ENCODE results near the gene RBM20. TPM values are rescaled to one million over a fixed set of nuclear protein-coding genes. Genes with fewer than 3 reads are reported as not detected.

The RBM20 gene
- polyA plus RNA-seq, 2 of the 4 experiments (the other 2 are of a cell fraction) = 1.5 to 1.8 TPM

GRCh38 chr10:110747609-110748464 is 103.7 kb downstream of the RBM20 start:
- CTCF ChIA-PET = interaction anchor here (1.5 to 1.6 kb wide), 2 partner anchors 137 to 146 kb away, joined by 4 to 5 read pairs; no protein-coding TSS in a partner anchor
- H3K4me3 ChIP-seq = no peak overlapping the region
- H3K4me2 ChIP-seq = no peak overlapping the region
- H3K9me3 ChIP-seq = peaks cover 6% of the 10 kb centered on the region; the same call in 1 of the 3 replicates
- H3K27ac ChIP-seq = no peak overlapping the region
- FAIRE-seq (no peak), ATAC-seq (no peak), DNase-seq (ENCODE audit: low read depth in 1 of 2, low spot score in 1 of 2) (no peak)
- POLR2A ChIA-PET = no interaction called here
- no peak for TF ChIP-seq ESRRA (IDR thresholded peaks at IDR 0.05; ENCODE audit: borderline replicate concordance, low read length)
- TF ChIP-seq CTCF (IDR thresholded peaks at IDR 0.05) = no peak
- TF ChIP-seq, protein P1, sequence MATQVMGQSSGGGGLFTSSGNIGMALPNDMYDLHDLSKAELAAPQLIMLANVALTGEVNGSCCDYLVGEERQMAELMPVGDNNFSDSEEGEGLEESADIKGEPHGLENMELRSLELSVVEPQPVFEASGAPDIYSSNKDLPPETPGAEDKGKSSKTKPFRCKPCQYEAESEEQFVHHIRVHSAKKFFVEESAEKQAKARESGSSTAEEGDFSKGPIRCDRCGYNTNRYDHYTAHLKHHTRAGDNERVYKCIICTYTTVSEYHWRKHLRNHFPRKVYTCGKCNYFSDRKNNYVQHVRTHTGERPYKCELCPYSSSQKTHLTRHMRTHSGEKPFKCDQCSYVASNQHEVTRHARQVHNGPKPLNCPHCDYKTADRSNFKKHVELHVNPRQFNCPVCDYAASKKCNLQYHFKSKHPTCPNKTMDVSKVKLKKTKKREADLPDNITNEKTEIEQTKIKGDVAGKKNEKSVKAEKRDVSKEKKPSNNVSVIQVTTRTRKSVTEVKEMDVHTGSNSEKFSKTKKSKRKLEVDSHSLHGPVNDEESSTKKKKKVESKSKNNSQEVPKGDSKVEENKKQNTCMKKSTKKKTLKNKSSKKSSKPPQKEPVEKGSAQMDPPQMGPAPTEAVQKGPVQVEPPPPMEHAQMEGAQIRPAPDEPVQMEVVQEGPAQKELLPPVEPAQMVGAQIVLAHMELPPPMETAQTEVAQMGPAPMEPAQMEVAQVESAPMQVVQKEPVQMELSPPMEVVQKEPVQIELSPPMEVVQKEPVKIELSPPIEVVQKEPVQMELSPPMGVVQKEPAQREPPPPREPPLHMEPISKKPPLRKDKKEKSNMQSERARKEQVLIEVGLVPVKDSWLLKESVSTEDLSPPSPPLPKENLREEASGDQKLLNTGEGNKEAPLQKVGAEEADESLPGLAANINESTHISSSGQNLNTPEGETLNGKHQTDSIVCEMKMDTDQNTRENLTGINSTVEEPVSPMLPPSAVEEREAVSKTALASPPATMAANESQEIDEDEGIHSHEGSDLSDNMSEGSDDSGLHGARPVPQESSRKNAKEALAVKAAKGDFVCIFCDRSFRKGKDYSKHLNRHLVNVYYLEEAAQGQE (IDR thresholded peaks at IDR 0.05) = no peak
- TF ChIP-seq, protein P2, sequence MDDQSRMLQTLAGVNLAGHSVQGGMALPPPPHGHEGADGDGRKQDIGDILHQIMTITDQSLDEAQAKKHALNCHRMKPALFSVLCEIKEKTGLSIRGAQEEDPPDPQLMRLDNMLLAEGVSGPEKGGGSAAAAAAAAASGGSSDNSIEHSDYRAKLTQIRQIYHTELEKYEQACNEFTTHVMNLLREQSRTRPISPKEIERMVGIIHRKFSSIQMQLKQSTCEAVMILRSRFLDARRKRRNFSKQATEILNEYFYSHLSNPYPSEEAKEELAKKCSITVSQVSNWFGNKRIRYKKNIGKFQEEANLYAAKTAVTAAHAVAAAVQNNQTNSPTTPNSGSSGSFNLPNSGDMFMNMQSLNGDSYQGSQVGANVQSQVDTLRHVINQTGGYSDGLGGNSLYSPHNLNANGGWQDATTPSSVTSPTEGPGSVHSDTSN (IDR thresholded peaks at IDR 0.05) = no peak
- TF ChIP-seq ZFP36 (IDR thresholded peaks at IDR 0.05; ENCODE audit: borderline replicate concordance, partially characterized antibody) = no peak
- no peak for TF ChIP-seq SREBF2 (IDR thresholded peaks at IDR 0.05)
- TF ChIP-seq EHF (CRISPR knock-in tag; IDR thresholded peaks at IDR 0.05) = no peak
- no peak for TF ChIP-seq HDAC2 (IDR thresholded peaks at IDR 0.05)
- WGBS (ENCODE audit: missing lambda C conversion rate) = 65% methylated on average over 2 of the region's 2 CpGs
- H3K4me1 ChIP-seq = no peaks in the 10 kb centered on the region

DNA sequence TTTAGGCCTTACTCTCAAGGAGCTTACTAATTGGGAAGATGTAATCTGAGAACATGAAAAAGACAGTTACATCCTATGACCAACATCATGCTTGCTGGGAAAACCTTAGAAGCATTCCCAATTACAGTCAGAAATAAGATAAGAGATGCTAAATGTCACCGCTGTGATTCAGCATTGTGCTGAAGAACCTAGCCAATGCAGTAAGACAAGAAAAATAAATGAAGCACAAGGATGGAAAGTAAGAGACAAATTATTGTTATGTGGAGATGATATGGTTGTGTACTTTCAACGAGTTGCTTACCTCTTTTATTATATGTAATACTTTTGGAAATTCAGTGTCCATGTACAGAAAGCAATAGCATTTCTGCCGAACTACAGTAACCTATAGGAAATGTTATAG is 104.8 kb downstream of the RBM20 start:
- no peak for TF ChIP-seq EP300 (IDR thresholded peaks at IDR 0.05)
- TF ChIP-seq ESRRA (IDR thresholded peaks at IDR 0.05; ENCODE audit: borderline replicate concordance, low read length) = no peak
- TF ChIP-seq NFE2L2 (conservative IDR thresholded peaks at IDR 0.05; ENCODE audit: low read length) = no peak
- TF ChIP-seq HDAC2 (IDR thresholded peaks at IDR 0.05) = no peak
- no peak for TF ChIP-seq POLR2AphosphoS2 (conservative IDR thresholded peaks at IDR 0.05; ENCODE audit: low read length)
- no peak for TF ChIP-seq CHD2 (IDR thresholded peaks at IDR 0.05; ENCODE audit: low read length, partially characterized antibody)
- TF ChIP-seq KDM1A (IDR thresholded peaks at IDR 0.05; ENCODE audit: low read depth) = no peak
- no peak for TF ChIP-seq SMC3 (IDR thresholded peaks at IDR 0.05)
- no peak for TF ChIP-seq NPAS2 (CRISPR knock-in tag; IDR thresholded peaks at IDR 0.05; ENCODE audit: borderline replicate concordance)
- no peak for TF ChIP-seq MAX (IDR thresholded peaks at IDR 0.05)
- no peak for TF ChIP-seq MYC (IDR thresholded peaks at IDR 0.05; ENCODE audit: borderline replicate concordance, low read length)
- no peak for TF ChIP-seq GATA3 (IDR thresholded peaks at IDR 0.05; ENCODE audit: borderline replicate concordance)
- no peak for FAIRE-seq
- POLR2A ChIA-PET = interaction anchor here (1.0 kb wide), 1 partner anchor 145 kb away, joined by 3 read pairs; no protein-coding TSS in a partner anchor

More for the DNA sequence above, 104.8 kb downstream of the RBM20 start:
- Histone ChIP-seq H3K4me3 (no peak overlapping the region), H3K4me2 (no peak overlapping the region), H3K27ac (no peak overlapping the region), H3K9me3 (peaks cover 6% of the 10 kb centered on the region; the same call in 1 of the 3 replicates), H3K4me1 (no peaks in the 10 kb centered on the region)
- DNase-seq (ENCODE audit: low read depth in 1 of 2, low spot score in 1 of 2) (no peak), ATAC-seq (no peak)
- CTCF ChIA-PET = interaction anchor here (1.5 to 1.6 kb wide), 2 partner anchors 138 to 145 kb away, joined by 4 to 5 read pairs; no protein-coding TSS in a partner anchor
- WGBS (ENCODE audit: missing lambda C conversion rate) = 31% methylated on average over 3 of the region's 3 CpGs

All from A549 (cell line).